ENCODE results near the gene TPK1. TPM values are rescaled to one million over a fixed set of nuclear protein-coding genes. Genes with fewer than 3 reads are reported as not detected.

Gene TPK1
- total and polyA plus RNA-seq, 2 donors (not counting 1 experiment from before 2014, with no cell fraction given): 2.4 to 4.1 TPM

DNA sequence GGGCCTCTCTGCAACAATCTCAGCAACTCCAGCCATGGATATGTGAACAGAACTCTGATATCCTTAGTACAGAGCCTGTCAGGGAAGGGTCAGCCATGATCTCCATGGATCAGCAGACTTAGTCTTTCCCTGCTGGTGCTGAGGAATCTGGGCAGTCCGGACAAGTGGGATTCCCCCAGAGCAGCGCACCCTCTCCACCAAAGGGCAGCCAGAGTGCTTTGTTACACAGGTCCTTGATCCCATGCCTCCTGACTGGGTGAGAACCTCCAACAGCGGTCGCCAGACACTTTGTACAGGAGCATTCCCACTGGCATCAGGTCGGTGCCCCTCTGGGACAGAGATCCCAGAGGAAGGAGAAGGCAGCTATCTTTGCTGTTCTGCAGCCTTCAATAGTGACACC, 38.9 kb downstream of the TPK1 start:
- no peak for DNase-seq (ENCODE audit: low read depth in 2 of 2)
- Histone ChIP-seq H3K36me3 (ENCODE audit: control insufficient read depth, insufficient read depth, low read length) (no peaks in the 10 kb centered on the region), H3K9me3 (ENCODE audit: control insufficient read depth, insufficient read depth, low read depth, low read length) (no peaks in the 10 kb centered on the region), H3K9ac (ENCODE audit: insufficient read depth, low read length) (no peak overlapping the region), H3K4me1 (ENCODE audit: control insufficient read depth, extremely low read depth, insufficient read depth, low read length) (no peaks in the 10 kb centered on the region), H3K4me3 (replicated peaks in 1 of 4; ENCODE audit: control extremely low read depth in 1 of 4, insufficient read depth in 1 of 4, low read depth in 3 of 4, low read length in 4 of 4) (no peak overlapping the region), H3K79me2 (ENCODE audit: control insufficient read depth, insufficient read depth, low read length) (no peaks in the 10 kb centered on the region), H3K4me2 (ENCODE audit: extremely low read depth, insufficient read depth, low read length) (no peak overlapping the region), H4K20me1 (ENCODE audit: control insufficient read depth, extremely low read depth, insufficient read depth, low read length) (no peaks in the 10 kb centered on the region), H3K27me3 (ENCODE audit: control insufficient read depth, insufficient read depth, low read length) (no peaks in the 10 kb centered on the region), H3K27ac (ENCODE audit: insufficient read depth, low read length) (no peak overlapping the region), H2AFZ (ENCODE audit: low read length) (no peak overlapping the region)
- TF ChIP-seq, protein P1, sequence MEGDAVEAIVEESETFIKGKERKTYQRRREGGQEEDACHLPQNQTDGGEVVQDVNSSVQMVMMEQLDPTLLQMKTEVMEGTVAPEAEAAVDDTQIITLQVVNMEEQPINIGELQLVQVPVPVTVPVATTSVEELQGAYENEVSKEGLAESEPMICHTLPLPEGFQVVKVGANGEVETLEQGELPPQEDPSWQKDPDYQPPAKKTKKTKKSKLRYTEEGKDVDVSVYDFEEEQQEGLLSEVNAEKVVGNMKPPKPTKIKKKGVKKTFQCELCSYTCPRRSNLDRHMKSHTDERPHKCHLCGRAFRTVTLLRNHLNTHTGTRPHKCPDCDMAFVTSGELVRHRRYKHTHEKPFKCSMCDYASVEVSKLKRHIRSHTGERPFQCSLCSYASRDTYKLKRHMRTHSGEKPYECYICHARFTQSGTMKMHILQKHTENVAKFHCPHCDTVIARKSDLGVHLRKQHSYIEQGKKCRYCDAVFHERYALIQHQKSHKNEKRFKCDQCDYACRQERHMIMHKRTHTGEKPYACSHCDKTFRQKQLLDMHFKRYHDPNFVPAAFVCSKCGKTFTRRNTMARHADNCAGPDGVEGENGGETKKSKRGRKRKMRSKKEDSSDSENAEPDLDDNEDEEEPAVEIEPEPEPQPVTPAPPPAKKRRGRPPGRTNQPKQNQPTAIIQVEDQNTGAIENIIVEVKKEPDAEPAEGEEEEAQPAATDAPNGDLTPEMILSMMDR (conservative IDR thresholded peaks at IDR 0.05 in 1 of 2, IDR thresholded peaks at IDR 0.05 in 1 of 2; ENCODE audit: low read depth in 1 of 2, low read length in 2 of 2): no peak
- TF ChIP-seq EZH2 (IDR thresholded peaks at IDR 0.05; ENCODE audit: low read length, missing control alignments): no peak

DNA sequence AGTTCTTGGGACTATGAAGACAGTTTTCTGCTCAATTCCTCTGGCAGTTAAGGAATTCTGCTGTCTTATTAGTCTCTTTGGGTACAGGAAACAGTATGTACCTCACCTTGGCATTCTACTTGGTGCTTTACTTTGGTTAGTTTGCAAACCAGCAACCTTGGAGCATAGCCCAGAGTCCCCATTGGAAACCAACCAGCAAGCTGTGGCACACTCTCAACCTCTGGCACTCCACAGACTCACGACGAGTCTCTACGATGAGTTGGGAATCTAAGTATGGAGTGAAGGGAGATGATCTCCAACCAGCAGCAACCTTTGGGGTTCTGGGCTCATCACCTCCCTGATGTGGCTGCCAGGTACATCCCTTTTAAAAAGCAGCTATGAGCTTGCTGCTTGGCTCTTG, 43.8 kb downstream of the TPK1 start:
- Histone ChIP-seq H3K4me1 (ENCODE audit: control insufficient read depth, extremely low read depth, insufficient read depth, low read length) (no peaks in the 10 kb centered on the region), H4K20me1 (ENCODE audit: control insufficient read depth, extremely low read depth, insufficient read depth, low read length) (no peaks in the 10 kb centered on the region), H3K27me3 (ENCODE audit: control insufficient read depth, insufficient read depth, low read length) (no peaks in the 10 kb centered on the region), H3K9me3 (ENCODE audit: control insufficient read depth, insufficient read depth, low read depth, low read length) (no peaks in the 10 kb centered on the region), H3K4me3 (replicated peaks in 1 of 4; ENCODE audit: control extremely low read depth in 1 of 4, insufficient read depth in 1 of 4, low read depth in 3 of 4, low read length in 4 of 4) (no peak overlapping the region), H3K9ac (ENCODE audit: insufficient read depth, low read length) (no peak overlapping the region), H3K36me3 (ENCODE audit: control insufficient read depth, insufficient read depth, low read length) (no peaks in the 10 kb centered on the region), H3K27ac (ENCODE audit: insufficient read depth, low read length) (no peak overlapping the region), H2AFZ (ENCODE audit: low read length) (no peak overlapping the region), H3K79me2 (ENCODE audit: control insufficient read depth, insufficient read depth, low read length) (no peaks in the 10 kb centered on the region), H3K4me2 (ENCODE audit: extremely low read depth, insufficient read depth, low read length) (no peak overlapping the region)
- TF ChIP-seq EZH2 (IDR thresholded peaks at IDR 0.05; ENCODE audit: low read length, missing control alignments): no peak
- TF ChIP-seq, protein P1 (conservative IDR thresholded peaks at IDR 0.05 in 1 of 2, IDR thresholded peaks at IDR 0.05 in 1 of 2; ENCODE audit: low read depth in 1 of 2, low read length in 2 of 2): no peak
- no peak for DNase-seq (ENCODE audit: low read depth in 2 of 2)

DNA sequence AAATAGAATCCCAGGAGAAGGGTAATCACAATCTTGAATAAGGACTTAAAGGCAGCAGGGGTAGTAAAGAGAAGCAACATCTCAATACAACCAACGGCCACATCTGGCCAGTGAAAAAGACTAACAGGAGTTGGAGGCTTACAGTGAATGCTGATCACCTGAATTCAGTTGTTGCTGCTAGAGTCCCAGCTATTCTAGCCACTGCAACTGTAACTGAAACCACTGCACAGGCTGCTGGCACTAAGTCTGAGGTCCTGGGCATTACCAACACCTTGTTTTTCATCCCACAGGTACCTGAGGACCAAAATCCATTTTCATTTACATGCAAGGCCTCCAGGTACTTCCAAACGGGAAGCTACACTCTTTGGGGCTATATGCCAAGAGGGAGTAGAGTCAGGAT, 44.4 kb downstream of the TPK1 start:
- no peaks in the 10 kb centered on the region for H3K27me3 ChIP-seq (ENCODE audit: control insufficient read depth, insufficient read depth, low read length)
- H2AFZ ChIP-seq (ENCODE audit: low read length): no peak overlapping the region
- no peaks in the 10 kb centered on the region for H4K20me1 ChIP-seq (ENCODE audit: control insufficient read depth, extremely low read depth, insufficient read depth, low read length)
- no peak overlapping the region for H3K9ac ChIP-seq (ENCODE audit: insufficient read depth, low read length)
- no peak overlapping the region for H3K4me3 ChIP-seq (replicated peaks in 1 of 4; ENCODE audit: control extremely low read depth in 1 of 4, insufficient read depth in 1 of 4, low read depth in 3 of 4, low read length in 4 of 4)
- H3K27ac ChIP-seq (ENCODE audit: insufficient read depth, low read length): no peak overlapping the region
- no peaks in the 10 kb centered on the region for H3K36me3 ChIP-seq (ENCODE audit: control insufficient read depth, insufficient read depth, low read length)
- H3K9me3 ChIP-seq (ENCODE audit: control insufficient read depth, insufficient read depth, low read depth, low read length): no peaks in the 10 kb centered on the region
- no peaks in the 10 kb centered on the region for H3K79me2 ChIP-seq (ENCODE audit: control insufficient read depth, insufficient read depth, low read length)
- no peak for TF ChIP-seq EZH2 (IDR thresholded peaks at IDR 0.05; ENCODE audit: low read length, missing control alignments)
- TF ChIP-seq, protein P1 (conservative IDR thresholded peaks at IDR 0.05 in 1 of 2, IDR thresholded peaks at IDR 0.05 in 1 of 2; ENCODE audit: low read depth in 1 of 2, low read length in 2 of 2): no peak
- DNase-seq (ENCODE audit: low read depth in 2 of 2): no peak
- H3K4me1 ChIP-seq (ENCODE audit: control insufficient read depth, extremely low read depth, insufficient read depth, low read length): no peaks in the 10 kb centered on the region
- H3K4me2 ChIP-seq (ENCODE audit: extremely low read depth, insufficient read depth, low read length): no peak overlapping the region
